H1 (cell line): ENCODE results near the gene SNU13. TPM values are rescaled to one million over a fixed set of nuclear protein-coding genes. Genes with fewer than 3 reads are reported as not detected.

Experiments
- CTCF ChIA-PET: fragments of 300-600 bp; sonication (Branson Sonifier 250); formaldehyde crosslinking; loops from one replicate; lab custom pipeline; 2021; ENCODE audit not compliant: partially characterized antibody; lab: Charles Lee
- POLR2A ChIA-PET: fragments of 300-600 bp; sonication (Branson Sonifier 250); formaldehyde crosslinking; loops from one replicate; lab custom pipeline; 2021; ENCODE audit warnings: inconsistent platforms; ENCODE audit not compliant: partially characterized antibody; lab: Charles Lee
- DNase-seq, 2 experiments: peaks; one replicate each; pipeline versions ENCODE4 v3.0.0 to v3.0.0-alpha.2; 2010 to 2022; ENCODE audit warnings: low spot score in 2 of 2, low read depth in 1 of 2, mixed read lengths in 1 of 2
- FAIRE-seq: peaks from 2 replicates; lab custom pipeline; 2011; peaks lifted over from hg19 to GRCh38; lab: Jason Lieb, UNC
- H2AFZ ChIP-seq: 2 replicates; pipeline ENCODE4 v1.8.1; 2012; ENCODE audit warnings: low read length, inconsistent platforms
- H2AK5ac ChIP-seq: 2 replicates; pipeline ENCODE4 v1.6.1; 2013; ENCODE audit warnings: low read depth, low read length
- H2BK120ac ChIP-seq: replicated peaks from 2 replicates; pipeline ENCODE3; 2013; ENCODE audit warnings: low read depth, low read length, inconsistent platforms
- H2BK12ac ChIP-seq: 2 replicates; pipeline ENCODE4 v1.6.1; 2013; ENCODE audit warnings: low read depth, low read length
- H2BK15ac ChIP-seq: 2 replicates; pipeline ENCODE4 v1.6.1; 2013; ENCODE audit warnings: low read length
- H2BK20ac ChIP-seq: 2 replicates; pipeline ENCODE4 v1.6.1; 2013; ENCODE audit warnings: low read length
- H2BK5ac ChIP-seq: 2 replicates; pipeline ENCODE4 v1.6.1; 2013; ENCODE audit warnings: low read depth, low read length
- H3K14ac ChIP-seq: 2 replicates; pipeline ENCODE4 v1.6.1; 2013; ENCODE audit warnings: inconsistent platforms; ENCODE audit not compliant: insufficient read length
- H3K18ac ChIP-seq: 2 replicates; pipeline ENCODE4 v1.6.1; 2013; ENCODE audit warnings: low read length; ENCODE audit errors: extremely low read depth
- H3K23ac ChIP-seq: 2 replicates; pipeline ENCODE4 v1.6.1; 2013; ENCODE audit warnings: inconsistent platforms; ENCODE audit not compliant: insufficient read length
- H3K23me2 ChIP-seq: 2 replicates; pipeline ENCODE4 v1.6.1; 2013; ENCODE audit warnings: low read depth, low read length
- H3K27ac ChIP-seq: 2 replicates; pipeline ENCODE4 v1.6.1; 2011; ENCODE audit warnings: low read depth, low read length, inconsistent platforms
- H3K27me3 ChIP-seq, 4 experiments: replicated peaks in 1 of 4; 1 replicate in 1 of 4; 2 replicates in 3 of 4; pipeline versions ENCODE4 v1.6.1 to v1.8.1; 2011 to 2013; ENCODE audit warnings: low read length in 3 of 4, mild to moderate bottlenecking in 3 of 4, inconsistent platforms in 2 of 4, mixed read lengths in 2 of 4, moderate library complexity in 1 of 4; ENCODE audit not compliant: control insufficient read depth in 3 of 4, insufficient read depth in 3 of 4; ENCODE audit errors: extremely low read depth in 1 of 4
- H3K36me3 ChIP-seq, 4 experiments: 2 replicates each; pipeline versions ENCODE4 v1.6.1 to v1.8.1; 2011 to 2013; ENCODE audit warnings: mild to moderate bottlenecking in 4 of 4, low read length in 3 of 4, moderate library complexity in 2 of 4, control low read depth in 1 of 4, inconsistent platforms in 1 of 4; ENCODE audit not compliant: insufficient read depth in 4 of 4, control insufficient read depth in 2 of 4
- H3K4ac ChIP-seq: replicated peaks from 2 replicates; pipeline ENCODE3; 2013; ENCODE audit warnings: low read length, low read depth, mixed read lengths, inconsistent platforms; ENCODE audit not compliant: insufficient read length
- H3K4me1 ChIP-seq, 4 experiments: replicated peaks in 1 of 4; 1 replicate in 1 of 4; 2 replicates in 3 of 4; pipeline versions ENCODE4 v1.6.1 to v1.8.1; 2011 to 2013; ENCODE audit warnings: low read length in 3 of 4, inconsistent platforms in 2 of 4, mixed read lengths in 1 of 4; ENCODE audit not compliant: insufficient read depth in 4 of 4, control insufficient read depth in 3 of 4
- H3K4me2 ChIP-seq, 2 experiments: 2 replicates each; pipeline versions ENCODE4 v1.6.1 to v1.8.1; 2011 to 2013; ENCODE audit warnings: low read depth in 2 of 2, low read length in 2 of 2, control low read depth in 1 of 2, inconsistent platforms in 1 of 2, mild to moderate bottlenecking in 1 of 2; ENCODE audit not compliant: insufficient read depth in 1 of 2
- H3K4me3 ChIP-seq, 4 experiments: fragments of 200-600, 300-600 bp in 1 of 4; sonication (generic), shearing (Covaris generic), sonication (Bioruptor Twin) in 1 of 4; 2 replicates each; pipeline versions ENCODE4 v1.5.1 to v1.8.1; 2011 to 2016; ENCODE audit warnings: low read length in 4 of 4, low read depth in 3 of 4, control low read depth in 2 of 4, inconsistent platforms in 2 of 4, mild to moderate bottlenecking in 2 of 4, mixed read lengths in 1 of 4, moderate library complexity in 1 of 4; ENCODE audit not compliant: insufficient read depth in 2 of 4; ENCODE audit errors: extremely low read depth in 1 of 4
- H3K56ac ChIP-seq: replicated peaks from 2 replicates; pipeline ENCODE3; 2013; ENCODE audit warnings: low read depth, mild to moderate bottlenecking, mixed read lengths, low read length, inconsistent platforms; ENCODE audit not compliant: insufficient read length
- H3K79me1 ChIP-seq: 2 replicates; pipeline ENCODE4 v1.6.1; 2013; ENCODE audit warnings: low read depth, low read length, control low read depth
- H3K79me2 ChIP-seq, 2 experiments: 2 replicates each; pipeline versions ENCODE4 v1.6.1 to v1.8.1; 2012 to 2013; ENCODE audit warnings: low read length in 2 of 2, mild to moderate bottlenecking in 2 of 2, inconsistent platforms in 1 of 2; ENCODE audit not compliant: insufficient read depth in 2 of 2, control insufficient read depth in 1 of 2
- H3K9ac ChIP-seq, 4 experiments: replicated peaks in 1 of 4; 1 replicate in 1 of 4; 2 replicates in 3 of 4; pipeline versions ENCODE4 v1.6.1 to v1.8.1; 2011 to 2013; ENCODE audit warnings: low read depth in 3 of 4, low read length in 3 of 4, control low read depth in 2 of 4, mild to moderate bottlenecking in 2 of 4, moderate library complexity in 2 of 4, inconsistent platforms in 1 of 4; ENCODE audit errors: extremely low read depth in 1 of 4
- H3K9me3 ChIP-seq, 2 experiments: 2 replicates each; pipeline versions ENCODE4 v1.6.1 to v1.8.1; 2012 to 2013; ENCODE audit warnings: mild to moderate bottlenecking in 2 of 2, moderate library complexity in 2 of 2, control low read depth in 1 of 2, inconsistent platforms in 1 of 2, low read depth in 1 of 2, low read length in 1 of 2, mixed read lengths in 1 of 2; ENCODE audit not compliant: insufficient read depth in 2 of 2
- H4K20me1 ChIP-seq, 2 experiments: replicated peaks in 1 of 2; 2 replicates each; pipeline versions ENCODE3 to v1.8.1; 2011 to 2013; ENCODE audit warnings: inconsistent platforms in 2 of 2, low read length in 2 of 2, mild to moderate bottlenecking in 1 of 2; ENCODE audit not compliant: insufficient read depth in 2 of 2, control insufficient read depth in 1 of 2
- H4K5ac ChIP-seq: 2 replicates; pipeline ENCODE4 v1.6.1; 2013; ENCODE audit warnings: low read length, low read depth, mixed read lengths, inconsistent platforms; ENCODE audit not compliant: insufficient read length
- H4K8ac ChIP-seq: 2 replicates; pipeline ENCODE4 v1.8.0; 2013; ENCODE audit warnings: mild to moderate bottlenecking, moderate library complexity, low read length, inconsistent platforms; ENCODE audit not compliant: insufficient read depth; ENCODE audit errors: extremely low read depth
- H4K91ac ChIP-seq: replicated peaks from 2 replicates; pipeline ENCODE3; 2013; ENCODE audit warnings: low read length, mixed read lengths, inconsistent platforms; ENCODE audit not compliant: insufficient read length
- KDM5A ChIP-seq: fragments of 200-600 bp; IDR thresholded peaks from 2 replicates; pipeline ENCODE4 v1.7.1; 2012; ENCODE audit warnings: mild to moderate bottlenecking, low read length, inconsistent platforms, mixed read lengths
- SP4 ChIP-seq: IDR thresholded peaks from 2 replicates; pipeline ENCODE4 v1.6.1; 2012; ENCODE audit warnings: low read length, inconsistent platforms
- WGBS, 2 experiments: shearing (Covaris generic) in 1 of 2; methylation state at CpG; one replicate each; pipeline versions ENCODE4 v1.1.6 to v1.1.7; 2013 to 2015; ENCODE audit warnings: low lambda C conversion rate in 2 of 2, mixed read lengths in 2 of 2, inconsistent platforms in 1 of 2, low coverage in 1 of 2, missing lambda C conversion rate in 1 of 2; ENCODE audit not compliant: insufficient replicate concordance in 2 of 2, insufficient coverage in 1 of 2, insufficient read length in 1 of 2; ENCODE audit errors: extremely low coverage in 1 of 2, missing lambda C conversion rate in 1 of 2; 5-methylcytosine and 5-hydroxymethylcytosine counted together
- polyA plus RNA-seq, 7 experiments: library from polyadenylated mRNA; depleted of rRNA in 3 of 7; stranded (reverse) in 5 of 7; unstranded in 2 of 7; fragments of >200 nt in 5 of 7; fragments of 200-250 nt in 2 of 7; gene quantifications; 1 replicate in 5 of 7; 2 replicates in 1 of 7; 4 replicates in 1 of 7; pipeline versions ENCODE4 v1.2.1 to v1.2.3, GENCODE V29; 2011 to 2013; ENCODE audit warnings: missing spikeins in 2 of 7, mixed read lengths in 2 of 7
- total RNA-seq: library from RNA; stranded (reverse); fragmentation: NEBNext Ultra II Directional; extraction: Animal tissue kit (Norgen Biotek cat#: 25700); gene quantifications from 2 replicates; pipeline ENCODE4 v1.2.1, GENCODE V29; 2021

The SNU13 gene
- total and polyA plus RNA-seq, 2 of the 8 experiments (the other 6 are each of a cell fraction or from before 2014, with no cell fraction given), result 241 to 281 TPM

GRCh38 chr22:41731609-41732008 is 42.9 kb upstream of the SNU13 start:
- no peak for FAIRE-seq
- TF ChIP-seq SP4 (no peak), KDM5A (no peak)

More at GRCh38 chr22:41731609-41732008, 42.9 kb upstream of the SNU13 start:
- H3K56ac ChIP-seq, result no peak overlapping the region
- H3K27me3 ChIP-seq, result no peaks in the 10 kb centered on the region
- no peak overlapping the region for H3K9ac ChIP-seq
- H4K8ac ChIP-seq, result no peak overlapping the region
- no peak overlapping the region for H2AFZ ChIP-seq
- ChIA-PET POLR2A (no interaction called here), CTCF (interaction anchor here (1.0 to 2.6 kb wide), 4 partner anchors 13 to 51 kb away, joined by 3 to 10 read pairs (median 4); no protein-coding TSS in a partner anchor)
- no peak overlapping the region for H3K4ac ChIP-seq
- H3K79me1 ChIP-seq, result no peaks in the 10 kb centered on the region
- no peaks in the 10 kb centered on the region for H3K4me1 ChIP-seq
- no peak for DNase-seq
- no peak overlapping the region for H2BK12ac ChIP-seq
- H3K4me2 ChIP-seq, result no peak overlapping the region
- no peaks in the 10 kb centered on the region for H4K20me1 ChIP-seq
- H3K9me3 ChIP-seq, result no peaks in the 10 kb centered on the region
- H2AK5ac ChIP-seq, result no peak overlapping the region
- no peak overlapping the region for H4K5ac ChIP-seq
- H3K23ac ChIP-seq, result no peak overlapping the region
- no peak overlapping the region for H2BK20ac ChIP-seq
- H2BK120ac ChIP-seq, result no peak overlapping the region
- no peak overlapping the region for H4K91ac ChIP-seq
- H3K14ac ChIP-seq, result no peak overlapping the region
- no peak overlapping the region for H2BK15ac ChIP-seq
- 100% methylated on average over 2 of the region's 2 CpGs; no CpG with 5 or more reads in 1 of the 2 experiments for WGBS, 2 experiments
- H3K27ac ChIP-seq, result no peak overlapping the region
- H3K79me2 ChIP-seq, result no peaks in the 10 kb centered on the region
- H3K23me2 ChIP-seq, result no peaks in the 10 kb centered on the region
- H2BK5ac ChIP-seq, result no peak overlapping the region
- H3K18ac ChIP-seq, result no peak overlapping the region
- H3K36me3 ChIP-seq, result no peaks in the 10 kb centered on the region
- no peak overlapping the region for H3K4me3 ChIP-seq
